Upper lobe of left lung (tissue), 6 donors: Measurements from ENCODE around the gene MYADML2. TPM values are rescaled to one million over a fixed set of nuclear protein-coding genes. Genes with fewer than 3 reads are reported as not detected.

ENCODE experiments used
- ATAC-seq, 2 donors: fragments of 200-7000 bp; cut with Tn5 transposase; one replicate each; pipeline ENCODE4 v1.9.1; 2022; ENCODE audit warnings: mild to moderate bottlenecking in 2 of 2, moderate library complexity in 2 of 2; ENCODE audit not compliant: low FRiP score in 2 of 2
- DNase-seq, 2 donors: peaks; one replicate each; pipeline ENCODE4 v3.0.0-alpha.2; 2019 to 2020
- H3K27ac ChIP-seq, 4 donors: fragments of 200-600 bp; sonication (generic); one replicate each; pipeline ENCODE4 v1.5.1; 2016 to 2019
- H3K27me3 ChIP-seq, 4 donors: fragments of 200-600 bp; sonication (generic); one replicate each; pipeline ENCODE4 v1.5.1; 2017 to 2019
- H3K36me3 ChIP-seq, 4 donors: fragments of 200-600 bp; sonication (generic); one replicate each; pipeline ENCODE4 v1.5.1; 2016 to 2019
- H3K4me1 ChIP-seq, 4 donors: fragments of 200-600 bp; sonication (generic); one replicate each; pipeline ENCODE4 v1.5.1; 2018 to 2019
- H3K4me3 ChIP-seq, 4 donors: fragments of 200-600 bp; sonication (generic); one replicate each; pipeline ENCODE4 v1.5.1; 2017 to 2019; ENCODE audit warnings: mild to moderate bottlenecking in 2 of 4, moderate library complexity in 1 of 4
- H3K9me3 ChIP-seq, 4 donors: fragments of 200-600 bp; sonication (generic); one replicate each; pipeline ENCODE4 v1.5.1; 2018 to 2019
- EP300 ChIP-seq, 4 donors: sonication (generic); formaldehyde crosslinking; IDR thresholded peaks; one replicate each; pipeline ENCODE4 v1.5.1; 2017; ENCODE audit warnings: antibody characterized with exemption in 4 of 4, control low read depth in 2 of 4
- POLR2A ChIP-seq, 4 donors: fragments of 450-650 bp; IDR thresholded peaks; one replicate each; pipeline ENCODE4 v1.5.1; 2016 to 2017; ENCODE audit warnings: antibody characterized with exemption in 4 of 4, mild to moderate bottlenecking in 2 of 4
- POLR2AphosphoS5 ChIP-seq, 2 donors: sonication (generic); formaldehyde crosslinking; IDR thresholded peaks; one replicate each; pipeline ENCODE4 v1.5.1; 2017; ENCODE audit warnings: antibody characterized with exemption in 2 of 2
- WGBS, 2 donors: methylation state at CpG; one replicate each; pipeline ENCODE4 v1.1.5; 2017 to 2018; 5-methylcytosine and 5-hydroxymethylcytosine counted together
- total RNA-seq, 6 donors: library from RNA; depleted of rRNA in 4 of 6; stranded (reverse); fragments of >200 nt in 4 of 6; gene quantifications; one replicate each; pipeline versions ENCODE4 v1.1.0 to v1.2.1, GENCODE V29; 2016 to 2021
- TF ChIP-seq, protein P1 (sequence below), 6 experiments: fragments of 450-650 bp in 4 of 6; fragments of 200-600 bp in 2 of 6; sonication (generic) in 2 of 6; IDR thresholded peaks; one replicate each; pipeline ENCODE4 v1.5.1; 2016 to 2019; ENCODE audit warnings: antibody characterized with exemption in 6 of 6
- donor health status: DM: no; HTN: no; CAD: no; lungs with moderate emphysema.
- donor health status: DM: no; HTN: yes; CAD: no; lungs with severe emphysema.

Gene MYADML2
- total RNA-seq, 6 donors from 2014 or later = not detected

DNA sequence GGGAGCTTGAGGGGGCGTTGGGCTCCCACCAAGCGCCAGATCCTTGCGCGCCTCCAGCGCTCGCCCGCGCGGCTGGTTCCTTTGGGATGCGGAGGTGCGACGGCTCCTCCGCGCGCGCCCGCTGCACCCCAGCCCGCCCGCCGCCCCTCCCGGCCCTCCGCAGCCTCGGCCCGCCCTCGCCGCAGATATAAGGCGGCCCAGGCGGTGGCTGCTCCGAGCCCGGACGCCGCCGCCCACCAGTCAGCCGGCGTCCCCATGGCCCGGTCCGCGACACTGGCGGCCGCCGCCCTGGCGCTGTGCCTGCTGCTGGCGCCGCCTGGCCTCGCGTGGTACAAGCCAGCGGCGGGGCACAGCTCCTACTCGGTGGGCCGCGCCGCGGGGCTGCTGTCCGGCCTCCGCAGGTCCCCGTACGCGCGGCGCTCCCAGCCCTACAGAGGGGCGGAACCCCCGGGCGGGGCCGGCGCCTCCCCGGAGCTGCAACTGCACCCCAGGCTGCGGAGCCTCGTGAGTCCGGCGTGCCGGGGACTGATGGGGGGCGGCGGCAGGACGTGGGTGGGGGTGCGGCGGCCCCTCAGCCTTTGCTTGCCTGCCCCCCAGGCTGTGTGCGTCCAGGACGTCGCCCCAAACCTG lies 44.9 kb downstream of the MYADML2 start, which contains the start of gene NPB:
Gene NPB (plus strand): TSS at position 216 of the 630 bp plus-strand sequence. CDS start 40 bp downstream, at position 256.
- WGBS, 2 donors = 0 to 17% methylated on average over 6 to 24 of the region's 79 CpGs
- peaks cover 12 to 22% (median 14%) of the 10 kb centered on the region in 4 donors for H3K4me1 ChIP-seq
- DNase-seq (peak in 1 of 2 donors; percentile 89), ATAC-seq (peak in 1 of 2 donors; percentile 63)
- no peak within 1 kb of the TSS for H3K27ac ChIP-seq
- H3K27me3 ChIP-seq = no peaks in the 10 kb centered on the region
- H3K4me3 ChIP-seq = peak within 1 kb of the TSS in 3 of 4 donors; percentile 38 to 46 (median 42)
- no peaks in the 10 kb centered on the region for H3K9me3 ChIP-seq
- H3K36me3 ChIP-seq = peaks cover 6 to 71% (median 55%) of the 10 kb centered on the region in 4 donors
- TF ChIP-seq POLR2A (IDR thresholded peaks at IDR 0.05) (peak in 1 of 4 donors; percentile 26), EP300 (IDR thresholded peaks at IDR 0.05) (no peak)

DNA sequence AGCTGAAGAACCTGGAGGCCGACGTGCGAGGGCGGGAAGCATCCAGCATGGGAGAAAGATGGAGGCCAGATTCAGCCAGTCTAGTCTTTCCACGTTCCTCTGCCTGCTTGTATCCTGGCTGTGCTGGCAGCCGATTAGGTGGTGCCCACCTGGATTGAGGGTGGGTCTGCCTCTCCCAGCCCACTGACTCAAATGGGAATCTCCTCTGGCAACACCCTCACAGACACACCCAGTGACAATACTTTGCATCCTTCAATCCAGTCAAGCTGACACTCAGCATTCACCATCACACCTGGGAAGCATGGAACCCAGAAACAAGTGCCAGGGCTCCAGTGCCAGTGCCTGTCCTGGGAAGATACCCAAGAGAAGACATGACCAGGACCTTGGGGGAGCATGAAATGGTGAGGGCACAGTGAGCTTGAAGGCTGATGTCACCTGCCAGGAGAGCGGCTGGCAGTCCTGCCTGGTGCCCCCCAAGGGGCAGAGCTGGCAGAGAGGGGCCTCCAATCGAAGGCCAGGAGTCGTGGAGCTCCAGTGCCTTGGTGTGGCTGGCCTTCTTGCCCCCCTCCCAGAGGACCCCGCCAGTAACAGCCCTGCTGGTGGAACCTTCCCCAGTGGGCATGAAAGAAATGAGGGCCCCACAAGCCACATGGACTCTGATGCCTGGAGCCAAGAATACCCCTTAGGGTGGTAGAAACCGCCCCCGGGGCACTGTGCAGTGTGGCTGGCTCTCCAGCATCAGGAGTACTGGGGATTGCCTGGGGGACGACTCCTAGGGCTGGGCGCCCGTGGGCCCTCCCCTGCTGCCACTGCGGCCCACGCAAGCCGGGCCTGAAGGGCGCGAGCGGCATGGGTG lies 45.6 kb downstream of the MYADML2 start:
- Histone ChIP-seq H3K27me3 (no peaks in the 10 kb centered on the region), H3K36me3 (peaks cover 6 to 71% (median 54%) of the 10 kb centered on the region in 4 donors), H3K4me3 (peak overlapping the region in 3 of 4 donors; percentile 38 to 46 (median 42)), H3K4me1 (peaks cover 12 to 22% (median 14%) of the 10 kb centered on the region in 4 donors), H3K27ac (no peak overlapping the region), H3K9me3 (no peaks in the 10 kb centered on the region)
- 84 to 87% methylated on average over 7 to 12 of the region's 21 CpGs for WGBS, 2 donors
- ATAC-seq (no peak), DNase-seq (peak in 1 of 2 donors; percentile 36)
- no peak for TF ChIP-seq EP300 (IDR thresholded peaks at IDR 0.05)
- TF ChIP-seq POLR2A (IDR thresholded peaks at IDR 0.05) = no peak
- TF ChIP-seq, protein P1, sequence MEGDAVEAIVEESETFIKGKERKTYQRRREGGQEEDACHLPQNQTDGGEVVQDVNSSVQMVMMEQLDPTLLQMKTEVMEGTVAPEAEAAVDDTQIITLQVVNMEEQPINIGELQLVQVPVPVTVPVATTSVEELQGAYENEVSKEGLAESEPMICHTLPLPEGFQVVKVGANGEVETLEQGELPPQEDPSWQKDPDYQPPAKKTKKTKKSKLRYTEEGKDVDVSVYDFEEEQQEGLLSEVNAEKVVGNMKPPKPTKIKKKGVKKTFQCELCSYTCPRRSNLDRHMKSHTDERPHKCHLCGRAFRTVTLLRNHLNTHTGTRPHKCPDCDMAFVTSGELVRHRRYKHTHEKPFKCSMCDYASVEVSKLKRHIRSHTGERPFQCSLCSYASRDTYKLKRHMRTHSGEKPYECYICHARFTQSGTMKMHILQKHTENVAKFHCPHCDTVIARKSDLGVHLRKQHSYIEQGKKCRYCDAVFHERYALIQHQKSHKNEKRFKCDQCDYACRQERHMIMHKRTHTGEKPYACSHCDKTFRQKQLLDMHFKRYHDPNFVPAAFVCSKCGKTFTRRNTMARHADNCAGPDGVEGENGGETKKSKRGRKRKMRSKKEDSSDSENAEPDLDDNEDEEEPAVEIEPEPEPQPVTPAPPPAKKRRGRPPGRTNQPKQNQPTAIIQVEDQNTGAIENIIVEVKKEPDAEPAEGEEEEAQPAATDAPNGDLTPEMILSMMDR (IDR thresholded peaks at IDR 0.05) = no peak
- no peak for TF ChIP-seq POLR2AphosphoS5 (IDR thresholded peaks at IDR 0.05)

DNA sequence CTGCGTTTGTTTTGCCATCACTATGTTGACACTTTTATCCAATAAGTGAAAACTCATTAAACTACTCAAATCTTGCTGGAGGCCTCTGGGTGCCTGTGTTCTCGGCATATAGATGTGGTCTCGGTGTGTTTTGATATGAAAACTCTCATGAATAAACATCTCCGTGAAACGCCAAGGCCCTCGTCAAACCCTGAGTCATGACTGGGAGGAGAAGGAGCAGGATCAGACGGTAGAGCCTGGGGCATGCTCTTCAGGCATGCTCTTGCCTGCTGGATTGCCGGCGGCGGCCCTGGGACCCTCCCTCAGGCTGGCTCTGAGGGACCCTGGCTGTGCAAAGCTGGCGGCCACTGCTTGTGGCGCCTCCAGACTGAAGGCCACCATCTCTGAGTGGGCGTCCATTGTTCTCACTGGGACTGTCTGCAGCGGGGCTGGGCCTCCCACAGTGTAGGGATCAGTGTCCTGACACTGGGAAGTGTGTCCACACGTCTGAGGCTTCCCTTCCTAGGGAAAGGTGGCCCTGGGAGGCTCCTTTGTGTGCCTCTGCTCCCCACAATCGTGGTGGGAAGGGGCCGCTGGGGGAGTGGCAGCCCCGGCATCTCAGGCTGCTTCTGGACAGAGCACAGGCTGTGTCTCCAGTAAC lies 46.7 kb downstream of the MYADML2 start:
- ATAC-seq = no peak
- peaks cover 6 to 72% (median 57%) of the 10 kb centered on the region in 4 donors for H3K36me3 ChIP-seq

DNA sequence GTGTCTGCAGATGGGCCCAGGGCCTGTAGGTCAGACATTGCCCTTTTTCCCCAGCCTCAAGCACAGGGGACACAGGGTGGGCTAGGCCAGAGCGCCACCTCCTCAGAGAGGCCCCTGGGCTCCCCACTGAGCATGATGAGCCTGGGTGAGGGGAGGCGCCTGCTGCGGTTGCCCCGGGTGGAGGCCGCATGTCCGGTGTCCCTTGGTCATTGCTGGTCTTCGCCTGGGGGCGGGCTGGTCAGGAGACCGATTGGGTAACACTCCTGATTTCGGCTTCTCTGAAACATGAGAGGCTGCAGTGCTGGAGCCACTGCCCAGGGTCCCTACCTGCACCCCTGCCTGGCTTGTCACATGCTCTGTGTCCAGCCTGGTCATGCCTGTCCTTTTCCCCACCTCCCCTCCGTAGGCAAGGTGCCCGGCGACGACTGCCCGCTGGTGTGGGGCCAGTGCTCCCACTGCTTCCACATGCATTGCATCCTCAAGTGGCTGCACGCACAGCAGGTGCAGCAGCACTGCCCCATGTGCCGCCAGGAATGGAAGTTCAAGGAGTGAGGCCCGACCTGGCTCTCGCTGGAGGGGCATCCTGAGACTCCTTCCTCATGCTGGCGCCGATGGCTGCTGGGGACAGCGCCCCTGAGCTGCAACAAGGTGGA lies 47.4 kb downstream of the MYADML2 start:
- WGBS, 2 donors = 94 to 95% methylated on average over 22 of the region's 22 CpGs

More for the DNA sequence above, 46.7 kb downstream of the MYADML2 start:
- Histone ChIP-seq H3K4me3 (no peak overlapping the region), H3K27ac (no peak overlapping the region), H3K27me3 (no peaks in the 10 kb centered on the region), H3K9me3 (no peaks in the 10 kb centered on the region), H3K4me1 (peaks cover 12 to 22% (median 14%) of the 10 kb centered on the region in 4 donors)
- WGBS, 2 donors = 86 to 87% methylated on average over 10 to 18 of the region's 18 CpGs
- peak in 1 of 2 donors; percentile 73 for DNase-seq
- TF ChIP-seq, protein P1 (IDR thresholded peaks at IDR 0.05) = no peak
- TF ChIP-seq POLR2A (IDR thresholded peaks at IDR 0.05) (no peak), EP300 (IDR thresholded peaks at IDR 0.05) (no peak)

More for the DNA sequence above, 47.4 kb downstream of the MYADML2 start:
- no peak overlapping the region for H3K27ac ChIP-seq
- TF ChIP-seq POLR2AphosphoS5 (IDR thresholded peaks at IDR 0.05) (no peak), POLR2A (IDR thresholded peaks at IDR 0.05) (no peak), EP300 (IDR thresholded peaks at IDR 0.05) (no peak)
- TF ChIP-seq, protein P1 (IDR thresholded peaks at IDR 0.05) = no peak
- H3K27me3 ChIP-seq = no peaks in the 10 kb centered on the region
- H3K36me3 ChIP-seq = peaks cover 6 to 71% (median 58%) of the 10 kb centered on the region in 4 donors
- no peaks in the 10 kb centered on the region for H3K9me3 ChIP-seq
- H3K4me3 ChIP-seq = no peak overlapping the region
- ATAC-seq (no peak), DNase-seq (peak in 1 of 2 donors; percentile 69)
- peaks cover 12 to 22% (median 14%) of the 10 kb centered on the region in 4 donors for H3K4me1 ChIP-seq
